HG02642 (cell line): Measurements from ENCODE around the gene HSPE1.

ENCODE experiments used
- ATAC-seq: cut with Tn5 transposase; IDR thresholded peaks from one replicate; pipeline ENCODE4 v1.9.1; 2021; ENCODE audit warnings: mild to moderate bottlenecking; ENCODE audit not compliant: unreplicated experiment, poor library complexity

HSPE1 gene

GRCh38 chr2:197497326-197497725 lies 2.9 kb upstream of the HSPE1 start:
- ATAC-seq: no peak

- no peak for ATAC-seq
Measured at GRCh38 chr2:197498235-197498936, 1.8 kb upstream of the HSPE1 start.

- ATAC-seq: peak; percentile 20
Measured at GRCh38 chr2:197498937-197499593, 1.1 kb upstream of the HSPE1 start.

- ATAC-seq: peak; percentile 9
Measured at GRCh38 chr2:197500503-197501131, 438 bp downstream of the HSPE1 start.

GRCh38 chr2:197502201-197502600 lies 2.0 kb downstream of the HSPE1 start:
- ATAC-seq: no peak

- no peak for ATAC-seq
Measured at GRCh38 chr2:197502685-197503084, 2.5 kb downstream of the HSPE1 start.

GRCh38 chr2:197504000-197504399 lies 3.8 kb downstream of the HSPE1 start:
- no peak for ATAC-seq

GRCh38 chr2:197504512-197504911 lies 4.3 kb downstream of the HSPE1 start:
- no peak for ATAC-seq

- ATAC-seq: no peak
Measured at GRCh38 chr2:197506658-197507057, 6.5 kb downstream of the HSPE1 start.

GRCh38 chr2:197513915-197514314 lies 13.7 kb downstream of the HSPE1 start:
- no peak for ATAC-seq

- ATAC-seq: no peak
Measured at GRCh38 chr2:197514754-197515153, 14.6 kb downstream of the HSPE1 start.

GRCh38 chr2:197515315-197515738 lies 15.1 kb downstream of the HSPE1 start:
- ATAC-seq: peak; percentile 7

- peak; percentile 96 for ATAC-seq
Measured at GRCh38 chr2:197515739-197516392, 15.7 kb downstream of the HSPE1 start, which contains the start of gene MOB4. MOB4 (plus strand) TSS chr2:197516066; CDS start chr2:197516087, 21 bp downstream.

GRCh38 chr2:197516393-197516761 lies 16.2 kb downstream of the HSPE1 start:
- peak; percentile 23 for ATAC-seq

- ATAC-seq: no peak
Measured at GRCh38 chr2:197517150-197517549, 17.0 kb downstream of the HSPE1 start.

GRCh38 chr2:197538412-197538811 lies 38.2 kb downstream of the HSPE1 start:
- ATAC-seq: no peak

- ATAC-seq: no peak
Measured at GRCh38 chr2:197539734-197540133, 39.6 kb downstream of the HSPE1 start.

- no peak for ATAC-seq
Measured at GRCh38 chr2:197543206-197543605, 43.0 kb downstream of the HSPE1 start.

GRCh38 chr2:197547163-197547900 lies 47.2 kb downstream of the HSPE1 start:
- no peak for ATAC-seq

GRCh38 chr2:197548582-197548981 lies 48.4 kb downstream of the HSPE1 start:
- ATAC-seq: no peak
